ENCODE results near the gene GIMAP5. TPM values are rescaled to one million over a fixed set of nuclear protein-coding genes. Genes with fewer than 3 reads are reported as not detected.

The GIMAP5 gene
- polyA plus RNA-seq, 1 of the 3 experiments (the other 2 are of a cell fraction) = not detected

DNA sequence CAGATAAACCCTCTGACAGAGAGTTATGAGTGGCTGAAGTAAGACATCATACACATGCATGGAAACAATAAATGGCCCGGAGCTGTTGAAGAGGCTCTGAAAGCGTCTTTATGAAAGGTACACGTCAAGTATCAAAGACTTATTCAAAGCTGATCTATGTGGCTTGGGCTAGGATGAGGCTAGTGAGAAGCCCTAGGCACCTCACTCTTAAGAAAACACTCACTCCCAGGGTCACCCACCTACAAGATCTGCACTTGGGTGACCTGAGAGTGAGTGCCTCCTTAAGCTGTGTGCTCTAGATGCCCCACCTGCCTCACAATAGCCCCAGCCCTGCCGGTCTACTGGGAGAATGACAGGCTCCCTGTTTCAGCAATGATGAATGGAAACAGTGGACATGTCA lies 21.9 kb upstream of the GIMAP5 start:
- Histone ChIP-seq H3K4me2 (no peak overlapping the region), H4K20me1 (ENCODE audit: insufficient read depth) (no peaks in the 10 kb centered on the region), H3K4me1 (ENCODE audit: control insufficient read depth in 1 of 2, insufficient read depth in 2 of 2, low read depth in 1 of 2, low read length in 1 of 2) (no peaks in the 10 kb centered on the region), H2AFZ (ENCODE audit: low read depth) (no peak overlapping the region), H3K4me3 (ENCODE audit: low read depth in 2 of 2, low read length in 1 of 2) (no peak overlapping the region), H3K9ac (no peak overlapping the region), H3K9me3 (no peaks in the 10 kb centered on the region), H3F3A (replicated peaks; ENCODE audit: insufficient read depth) (no peaks in the 10 kb centered on the region), H3K27me3 (ENCODE audit: insufficient read depth) (peaks cover 33% of the 10 kb centered on the region), H3K9me2 (no peaks in the 10 kb centered on the region), H3K79me2 (ENCODE audit: insufficient read depth) (no peaks in the 10 kb centered on the region), H3K27ac (ENCODE audit: low read depth in 2 of 2, low read length in 1 of 2) (no peak overlapping the region), H3K36me3 (replicated peaks in 1 of 2; ENCODE audit: control insufficient read depth in 1 of 2, insufficient read depth in 2 of 2, low read length in 1 of 2) (no peaks in the 10 kb centered on the region)
- ChIA-PET CTCF (interaction anchor here (0.8 to 1.7 kb wide), 2 partner anchors 13 to 29 kb away, joined by 3 to 5 read pairs; no protein-coding TSS in a partner anchor), POLR2A (no interaction called here)
- TF ChIP-seq MEF2A (IDR thresholded peaks at IDR 0.05; ENCODE audit: borderline replicate concordance, low read depth) = no peak
- no peak for TF ChIP-seq SIN3A (IDR thresholded peaks at IDR 0.05; ENCODE audit: borderline replicate concordance, low read depth, low read length)
- TF ChIP-seq, protein P1, sequence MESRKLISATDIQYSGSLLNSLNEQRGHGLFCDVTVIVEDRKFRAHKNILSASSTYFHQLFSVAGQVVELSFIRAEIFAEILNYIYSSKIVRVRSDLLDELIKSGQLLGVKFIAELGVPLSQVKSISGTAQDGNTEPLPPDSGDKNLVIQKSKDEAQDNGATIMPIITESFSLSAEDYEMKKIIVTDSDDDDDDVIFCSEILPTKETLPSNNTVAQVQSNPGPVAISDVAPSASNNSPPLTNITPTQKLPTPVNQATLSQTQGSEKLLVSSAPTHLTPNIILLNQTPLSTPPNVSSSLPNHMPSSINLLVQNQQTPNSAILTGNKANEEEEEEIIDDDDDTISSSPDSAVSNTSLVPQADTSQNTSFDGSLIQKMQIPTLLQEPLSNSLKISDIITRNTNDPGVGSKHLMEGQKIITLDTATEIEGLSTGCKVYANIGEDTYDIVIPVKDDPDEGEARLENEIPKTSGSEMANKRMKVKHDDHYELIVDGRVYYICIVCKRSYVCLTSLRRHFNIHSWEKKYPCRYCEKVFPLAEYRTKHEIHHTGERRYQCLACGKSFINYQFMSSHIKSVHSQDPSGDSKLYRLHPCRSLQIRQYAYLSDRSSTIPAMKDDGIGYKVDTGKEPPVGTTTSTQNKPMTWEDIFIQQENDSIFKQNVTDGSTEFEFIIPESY (IDR thresholded peaks at IDR 0.05; ENCODE audit: borderline replicate concordance, low read depth) = no peak
- TF ChIP-seq GATA2 (CRISPR knock-in tag; IDR thresholded peaks at IDR 0.05) = no peak
- no peak for TF ChIP-seq GABPA (IDR thresholded peaks at IDR 0.05; ENCODE audit: low read depth)
- no peak for TF ChIP-seq RXRA (IDR thresholded peaks at IDR 0.05; ENCODE audit: borderline replicate concordance, low read depth)
- no peak for TF ChIP-seq RFX5 (IDR thresholded peaks at IDR 0.05; ENCODE audit: low read length)
- TF ChIP-seq POLR2AphosphoS5 (IDR thresholded peaks at IDR 0.05; ENCODE audit: low read depth, low read length) = no peak
- no peak for TF ChIP-seq JUND (IDR thresholded peaks at IDR 0.05)
- TF ChIP-seq, protein P2, sequence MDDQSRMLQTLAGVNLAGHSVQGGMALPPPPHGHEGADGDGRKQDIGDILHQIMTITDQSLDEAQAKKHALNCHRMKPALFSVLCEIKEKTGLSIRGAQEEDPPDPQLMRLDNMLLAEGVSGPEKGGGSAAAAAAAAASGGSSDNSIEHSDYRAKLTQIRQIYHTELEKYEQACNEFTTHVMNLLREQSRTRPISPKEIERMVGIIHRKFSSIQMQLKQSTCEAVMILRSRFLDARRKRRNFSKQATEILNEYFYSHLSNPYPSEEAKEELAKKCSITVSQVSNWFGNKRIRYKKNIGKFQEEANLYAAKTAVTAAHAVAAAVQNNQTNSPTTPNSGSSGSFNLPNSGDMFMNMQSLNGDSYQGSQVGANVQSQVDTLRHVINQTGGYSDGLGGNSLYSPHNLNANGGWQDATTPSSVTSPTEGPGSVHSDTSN (IDR thresholded peaks at IDR 0.05) = no peak
- 8% methylated on average over 4 of the region's 4 CpGs for WGBS (ENCODE audit: low lambda C conversion rate)
- no peak for DNase-seq

DNA sequence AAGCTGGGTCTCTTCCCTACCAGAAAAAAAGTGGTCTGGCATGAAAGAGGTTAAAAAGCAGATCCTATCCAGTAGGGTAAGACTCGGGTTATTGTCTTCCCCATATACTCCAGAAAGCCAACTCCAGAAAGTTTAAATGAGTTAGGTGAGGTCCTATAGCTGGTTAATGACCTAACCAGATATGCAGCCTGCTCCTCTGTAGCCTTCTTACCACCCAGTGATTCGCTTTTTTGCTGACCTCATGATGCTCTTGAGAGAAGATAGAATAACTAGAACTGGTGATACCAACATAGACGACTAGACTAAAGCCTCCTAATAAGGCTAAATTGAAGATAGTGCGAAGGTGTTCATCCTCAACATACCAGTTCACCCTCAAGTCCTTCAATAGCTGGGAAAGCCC lies 21.5 kb upstream of the GIMAP5 start:
- no peak for DNase-seq

More for the DNA sequence above, 21.5 kb upstream of the GIMAP5 start:
- Histone ChIP-seq H3K4me3 (ENCODE audit: low read depth in 2 of 2, low read length in 1 of 2) (no peak overlapping the region), H3K9me3 (no peaks in the 10 kb centered on the region), H3K9ac (no peak overlapping the region), H3K36me3 (replicated peaks in 1 of 2; ENCODE audit: control insufficient read depth in 1 of 2, insufficient read depth in 2 of 2, low read length in 1 of 2) (no peaks in the 10 kb centered on the region), H2AFZ (ENCODE audit: low read depth) (no peak overlapping the region), H3K4me1 (ENCODE audit: control insufficient read depth in 1 of 2, insufficient read depth in 2 of 2, low read depth in 1 of 2, low read length in 1 of 2) (no peaks in the 10 kb centered on the region), H3K27ac (ENCODE audit: low read depth in 2 of 2, low read length in 1 of 2) (no peak overlapping the region), H4K20me1 (ENCODE audit: insufficient read depth) (no peaks in the 10 kb centered on the region), H3F3A (replicated peaks; ENCODE audit: insufficient read depth) (no peaks in the 10 kb centered on the region), H3K4me2 (no peak overlapping the region), H3K79me2 (ENCODE audit: insufficient read depth) (no peaks in the 10 kb centered on the region), H3K27me3 (ENCODE audit: insufficient read depth) (peaks cover 37% of the 10 kb centered on the region), H3K9me2 (no peaks in the 10 kb centered on the region)
- ChIA-PET CTCF (interaction anchor here (0.8 to 1.7 kb wide), 2 partner anchors 14 to 29 kb away, joined by 3 to 5 read pairs; no protein-coding TSS in a partner anchor), POLR2A (no interaction called here)
- 8% methylated on average over 4 of the region's 4 CpGs for WGBS (ENCODE audit: low lambda C conversion rate)
- TF ChIP-seq TAF1 (IDR thresholded peaks at IDR 0.05; ENCODE audit: borderline replicate concordance, low read depth, low read length) (no peak), TCF12 (IDR thresholded peaks at IDR 0.05) (no peak), GATA2 (CRISPR knock-in tag; IDR thresholded peaks at IDR 0.05) (no peak), FOXM1 (IDR thresholded peaks at IDR 0.05; ENCODE audit: low read depth) (no peak), POLR2AphosphoS5 (IDR thresholded peaks at IDR 0.05; ENCODE audit: low read depth, low read length) (no peak), MEF2A (IDR thresholded peaks at IDR 0.05; ENCODE audit: borderline replicate concordance, low read depth) (no peak)
